ENCODE measurements around the gene ROCK2. TPM values are rescaled to one million over a fixed set of nuclear protein-coding genes. Genes with fewer than 3 reads are reported as not detected.

Gene ROCK2
- total and polyA plus RNA-seq, 9 of the 15 experiments (the other 6 are each of a cell fraction or from before 2014, with no cell fraction given), result 4.9 to 30.6 (median 14.3) TPM

DNA sequence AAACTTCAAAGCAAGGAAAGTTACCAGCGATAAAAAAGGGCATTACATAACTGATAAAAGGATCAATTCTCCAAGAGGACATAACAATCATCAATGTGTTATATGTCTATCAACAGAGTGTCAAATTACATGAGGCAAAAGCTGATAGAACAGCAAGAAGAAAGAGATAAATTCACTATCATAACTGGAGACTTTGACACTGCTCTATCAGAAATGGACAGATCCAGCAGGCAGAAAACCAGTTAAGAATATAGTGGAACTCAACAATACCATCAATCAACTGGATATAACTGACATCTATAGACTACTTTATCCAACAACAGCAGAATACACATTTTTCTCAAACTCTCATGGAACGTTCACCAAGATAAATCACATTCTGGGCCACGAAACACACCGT is 65.0 kb downstream of the ROCK2 start (continued):
- TF ChIP-seq, protein P1, sequence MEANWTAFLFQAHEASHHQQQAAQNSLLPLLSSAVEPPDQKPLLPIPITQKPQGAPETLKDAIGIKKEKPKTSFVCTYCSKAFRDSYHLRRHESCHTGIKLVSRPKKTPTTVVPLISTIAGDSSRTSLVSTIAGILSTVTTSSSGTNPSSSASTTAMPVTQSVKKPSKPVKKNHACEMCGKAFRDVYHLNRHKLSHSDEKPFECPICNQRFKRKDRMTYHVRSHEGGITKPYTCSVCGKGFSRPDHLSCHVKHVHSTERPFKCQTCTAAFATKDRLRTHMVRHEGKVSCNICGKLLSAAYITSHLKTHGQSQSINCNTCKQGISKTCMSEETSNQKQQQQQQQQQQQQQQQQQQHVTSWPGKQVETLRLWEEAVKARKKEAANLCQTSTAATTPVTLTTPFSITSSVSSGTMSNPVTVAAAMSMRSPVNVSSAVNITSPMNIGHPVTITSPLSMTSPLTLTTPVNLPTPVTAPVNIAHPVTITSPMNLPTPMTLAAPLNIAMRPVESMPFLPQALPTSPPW (CRISPR knock-in tag; IDR thresholded peaks at IDR 0.05), result peak; percentile 49
- TF ChIP-seq TBL1XR1 (IDR thresholded peaks at IDR 0.05; ENCODE audit: low read length in 2 of 2) (peak; percentile 70 to 85; a peak in 3 of 4 replicates), ZFP30 (CRISPR knock-in tag; IDR thresholded peaks at IDR 0.05; ENCODE audit: borderline replicate concordance) (no peak), ZNF324 (CRISPR knock-in tag; IDR thresholded peaks at IDR 0.05) (no peak), ZNF695 (CRISPR knock-in tag; IDR thresholded peaks at IDR 0.05) (no peak), MTA2 (IDR thresholded peaks at IDR 0.05; ENCODE audit: low read depth) (peak; percentile 96), HDAC1 (IDR thresholded peaks at IDR 0.05) (peak in 1 of 2 experiments; percentile 90; a peak in 3 of 4 replicates), ZNF124 (CRISPR knock-in tag; IDR thresholded peaks at IDR 0.05) (no peak)
- TF ChIP-seq, protein P2, sequence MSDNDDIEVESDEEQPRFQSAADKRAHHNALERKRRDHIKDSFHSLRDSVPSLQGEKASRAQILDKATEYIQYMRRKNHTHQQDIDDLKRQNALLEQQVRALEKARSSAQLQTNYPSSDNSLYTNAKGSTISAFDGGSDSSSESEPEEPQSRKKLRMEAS (CRISPR knock-in tag; IDR thresholded peaks at IDR 0.05), result no peak
- TF ChIP-seq, protein P3, sequence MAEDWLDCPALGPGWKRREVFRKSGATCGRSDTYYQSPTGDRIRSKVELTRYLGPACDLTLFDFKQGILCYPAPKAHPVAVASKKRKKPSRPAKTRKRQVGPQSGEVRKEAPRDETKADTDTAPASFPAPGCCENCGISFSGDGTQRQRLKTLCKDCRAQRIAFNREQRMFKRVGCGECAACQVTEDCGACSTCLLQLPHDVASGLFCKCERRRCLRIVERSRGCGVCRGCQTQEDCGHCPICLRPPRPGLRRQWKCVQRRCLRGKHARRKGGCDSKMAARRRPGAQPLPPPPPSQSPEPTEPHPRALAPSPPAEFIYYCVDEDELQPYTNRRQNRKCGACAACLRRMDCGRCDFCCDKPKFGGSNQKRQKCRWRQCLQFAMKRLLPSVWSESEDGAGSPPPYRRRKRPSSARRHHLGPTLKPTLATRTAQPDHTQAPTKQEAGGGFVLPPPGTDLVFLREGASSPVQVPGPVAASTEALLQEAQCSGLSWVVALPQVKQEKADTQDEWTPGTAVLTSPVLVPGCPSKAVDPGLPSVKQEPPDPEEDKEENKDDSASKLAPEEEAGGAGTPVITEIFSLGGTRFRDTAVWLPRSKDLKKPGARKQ (CRISPR knock-in tag; IDR thresholded peaks at IDR 0.05), result no peak
- TF ChIP-seq, protein P4, sequence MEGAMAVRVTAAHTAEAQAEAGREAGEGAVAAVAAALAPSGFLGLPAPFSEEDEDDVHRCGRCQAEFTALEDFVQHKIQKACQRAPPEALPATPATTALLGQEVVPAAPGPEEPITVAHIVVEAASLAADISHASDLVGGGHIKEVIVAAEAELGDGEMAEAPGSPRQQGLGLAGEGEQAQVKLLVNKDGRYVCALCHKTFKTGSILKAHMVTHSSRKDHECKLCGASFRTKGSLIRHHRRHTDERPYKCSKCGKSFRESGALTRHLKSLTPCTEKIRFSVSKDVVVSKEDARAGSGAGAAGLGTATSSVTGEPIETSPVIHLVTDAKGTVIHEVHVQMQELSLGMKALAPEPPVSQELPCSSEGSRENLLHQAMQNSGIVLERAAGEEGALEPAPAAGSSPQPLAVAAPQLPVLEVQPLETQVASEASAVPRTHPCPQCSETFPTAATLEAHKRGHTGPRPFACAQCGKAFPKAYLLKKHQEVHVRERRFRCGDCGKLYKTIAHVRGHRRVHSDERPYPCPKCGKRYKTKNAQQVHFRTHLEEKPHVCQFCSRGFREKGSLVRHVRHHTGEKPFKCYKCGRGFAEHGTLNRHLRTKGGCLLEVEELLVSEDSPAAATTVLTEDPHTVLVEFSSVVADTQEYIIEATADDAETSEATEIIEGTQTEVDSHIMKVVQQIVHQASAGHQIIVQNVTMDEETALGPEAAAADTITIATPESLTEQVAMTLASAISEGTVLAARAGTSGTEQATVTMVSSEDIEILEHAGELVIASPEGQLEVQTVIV (CRISPR knock-in tag; IDR thresholded peaks at IDR 0.05; ENCODE audit: borderline replicate concordance), result no peak
- TF ChIP-seq, protein P5, sequence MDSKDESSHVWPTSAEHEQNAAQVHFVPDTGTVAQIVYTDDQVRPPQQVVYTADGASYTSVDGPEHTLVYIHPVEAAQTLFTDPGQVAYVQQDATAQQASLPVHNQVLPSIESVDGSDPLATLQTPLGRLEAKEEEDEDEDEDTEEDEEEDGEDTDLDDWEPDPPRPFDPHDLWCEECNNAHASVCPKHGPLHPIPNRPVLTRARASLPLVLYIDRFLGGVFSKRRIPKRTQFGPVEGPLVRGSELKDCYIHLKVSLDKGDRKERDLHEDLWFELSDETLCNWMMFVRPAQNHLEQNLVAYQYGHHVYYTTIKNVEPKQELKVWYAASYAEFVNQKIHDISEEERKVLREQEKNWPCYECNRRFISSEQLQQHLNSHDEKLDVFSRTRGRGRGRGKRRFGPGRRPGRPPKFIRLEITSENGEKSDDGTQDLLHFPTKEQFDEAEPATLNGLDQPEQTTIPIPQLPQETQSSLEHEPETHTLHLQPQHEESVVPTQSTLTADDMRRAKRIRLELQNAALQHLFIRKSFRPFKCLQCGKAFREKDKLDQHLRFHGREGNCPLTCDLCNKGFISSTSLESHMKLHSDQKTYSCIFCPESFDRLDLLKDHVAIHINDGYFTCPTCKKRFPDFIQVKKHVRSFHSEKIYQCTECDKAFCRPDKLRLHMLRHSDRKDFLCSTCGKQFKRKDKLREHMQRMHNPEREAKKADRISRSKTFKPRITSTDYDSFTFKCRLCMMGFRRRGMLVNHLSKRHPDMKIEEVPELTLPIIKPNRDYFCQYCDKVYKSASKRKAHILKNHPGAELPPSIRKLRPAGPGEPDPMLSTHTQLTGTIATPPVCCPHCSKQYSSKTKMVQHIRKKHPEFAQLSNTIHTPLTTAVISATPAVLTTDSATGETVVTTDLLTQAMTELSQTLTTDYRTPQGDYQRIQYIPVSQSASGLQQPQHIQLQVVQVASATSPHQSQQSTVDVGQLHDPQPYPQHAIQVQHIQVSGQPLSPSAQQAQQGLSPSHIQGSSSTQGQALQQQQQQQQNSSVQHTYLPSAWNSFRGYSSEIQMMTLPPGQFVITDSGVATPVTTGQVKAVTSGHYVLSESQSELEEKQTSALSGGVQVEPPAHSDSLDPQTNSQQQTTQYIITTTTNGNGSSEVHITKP (IDR thresholded peaks at IDR 0.05; ENCODE audit: partially characterized antibody), result peak; percentile 28
- TF ChIP-seq, protein P6, sequence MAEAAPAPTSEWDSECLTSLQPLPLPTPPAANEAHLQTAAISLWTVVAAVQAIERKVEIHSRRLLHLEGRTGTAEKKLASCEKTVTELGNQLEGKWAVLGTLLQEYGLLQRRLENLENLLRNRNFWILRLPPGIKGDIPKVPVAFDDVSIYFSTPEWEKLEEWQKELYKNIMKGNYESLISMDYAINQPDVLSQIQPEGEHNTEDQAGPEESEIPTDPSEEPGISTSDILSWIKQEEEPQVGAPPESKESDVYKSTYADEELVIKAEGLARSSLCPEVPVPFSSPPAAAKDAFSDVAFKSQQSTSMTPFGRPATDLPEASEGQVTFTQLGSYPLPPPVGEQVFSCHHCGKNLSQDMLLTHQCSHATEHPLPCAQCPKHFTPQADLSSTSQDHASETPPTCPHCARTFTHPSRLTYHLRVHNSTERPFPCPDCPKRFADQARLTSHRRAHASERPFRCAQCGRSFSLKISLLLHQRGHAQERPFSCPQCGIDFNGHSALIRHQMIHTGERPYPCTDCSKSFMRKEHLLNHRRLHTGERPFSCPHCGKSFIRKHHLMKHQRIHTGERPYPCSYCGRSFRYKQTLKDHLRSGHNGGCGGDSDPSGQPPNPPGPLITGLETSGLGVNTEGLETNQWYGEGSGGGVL (CRISPR knock-in tag; IDR thresholded peaks at IDR 0.05), result no peak
- TF ChIP-seq, protein P7, sequence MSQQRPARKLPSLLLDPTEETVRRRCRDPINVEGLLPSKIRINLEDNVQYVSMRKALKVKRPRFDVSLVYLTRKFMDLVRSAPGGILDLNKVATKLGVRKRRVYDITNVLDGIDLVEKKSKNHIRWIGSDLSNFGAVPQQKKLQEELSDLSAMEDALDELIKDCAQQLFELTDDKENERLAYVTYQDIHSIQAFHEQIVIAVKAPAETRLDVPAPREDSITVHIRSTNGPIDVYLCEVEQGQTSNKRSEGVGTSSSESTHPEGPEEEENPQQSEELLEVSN (IDR thresholded peaks at IDR 0.05; ENCODE audit: borderline replicate concordance in 1 of 2, extremely low read depth in 1 of 2, insufficient read depth in 1 of 2, insufficient read length in 1 of 2, low read depth in 1 of 2, low read length in 1 of 2, poor library complexity in 1 of 2, severe bottlenecking in 1 of 2), result no peak
